HepG2 (cell line): Measurements from ENCODE around the gene ZNF500. TPM values are rescaled to one million over a fixed set of nuclear protein-coding genes. Genes with fewer than 3 reads are reported as not detected.
A peak's percentile ranks its signal among the peaks of the same experiment; 100 is the strongest.

Source experiments
- CSRNP1 ChIP-seq: sonication (generic); formaldehyde crosslinking; IDR thresholded peaks from 2 replicates; pipeline ENCODE4 v1.8.1; 2023; ENCODE audit warnings: mild to moderate bottlenecking, missing genetic modification reagents
- HIC2 ChIP-seq: sonication (generic); formaldehyde crosslinking; IDR thresholded peaks from 2 replicates; pipeline ENCODE4 v1.9.0; 2022; ENCODE audit warnings: low read depth, missing genetic modification reagents
- MED13 ChIP-seq: sonication (generic); formaldehyde crosslinking; IDR thresholded peaks from 2 replicates; pipeline ENCODE4 v1.5.0; 2020; ENCODE audit warnings: missing genetic modification reagents
- MNT ChIP-seq: fragments of 450-650 bp; IDR thresholded peaks from 2 replicates; pipeline ENCODE4 v1.6.1; 2016
- NCOA2 ChIP-seq: sonication (generic); formaldehyde crosslinking; IDR thresholded peaks from 2 replicates; pipeline ENCODE4 v1.8.0; 2022; ENCODE audit warnings: inconsistent platforms
- NRL ChIP-seq: sonication (generic); formaldehyde crosslinking; IDR thresholded peaks from 2 replicates; pipeline ENCODE4 v1.5.0; 2020; ENCODE audit warnings: missing genetic modification reagents, mild to moderate bottlenecking, moderate library complexity, borderline replicate concordance
- PAXIP1 ChIP-seq: sonication (generic); formaldehyde crosslinking; conservative IDR thresholded peaks from 2 replicates; pipeline ENCODE4 v1.4.0; 2020; ENCODE audit warnings: mild to moderate bottlenecking, missing genetic modification reagents, moderate library complexity
- TFAP4 ChIP-seq: sonication (generic); IDR thresholded peaks from 2 replicates; pipeline ENCODE4 v1.6.1; 2016; ENCODE audit warnings: low read depth, borderline replicate concordance
- TFDP1 ChIP-seq: IDR thresholded peaks from 2 replicates; pipeline ENCODE4 v1.6.1; 2016; ENCODE audit warnings: missing compliant biosample characterization, missing genetic modification reagents, borderline replicate concordance
- TFE3 ChIP-seq: IDR thresholded peaks from 2 replicates; pipeline ENCODE4 v1.6.1; 2016
- ZBTB8A ChIP-seq: sonication (generic); formaldehyde crosslinking; IDR thresholded peaks from 2 replicates; pipeline ENCODE4 v1.4.0; 2020; ENCODE audit warnings: mild to moderate bottlenecking, low read depth, missing genetic modification reagents, borderline replicate concordance
- ZNF3 ChIP-seq: IDR thresholded peaks from 2 replicates; pipeline ENCODE4 v1.7.0; 2017; ENCODE audit warnings: inconsistent platforms
- ZNF367 ChIP-seq: sonication (generic); formaldehyde crosslinking; IDR thresholded peaks from 2 replicates; pipeline ENCODE4 v1.4.0; 2020; ENCODE audit warnings: missing genetic modification reagents, borderline replicate concordance
- ZNF879 ChIP-seq: sonication (generic); formaldehyde crosslinking; IDR thresholded peaks from 2 replicates; pipeline ENCODE4 v1.8.1; 2023; ENCODE audit warnings: missing genetic modification reagents
- polyA plus RNA-seq, 8 experiments: library from polyadenylated mRNA; depleted of rRNA in 3 of 8; stranded (reverse) in 7 of 8; unstranded in 1 of 8; fragments of >200 nt; fragmentation: Illumina TruSeq in 4 of 8; extraction: Trizol in 4 of 8; gene quantifications; 2 replicates each; pipeline versions ENCODE4 v1.2.1 to v1.2.3, GENCODE V29; 2011 to 2016; ENCODE audit warnings: low read depth in 4 of 8, missing spikeins in 1 of 8, mixed read lengths in 1 of 8; ENCODE audit not compliant: insufficient read depth in 1 of 8
- total RNA-seq, 5 experiments: library from RNA; depleted of rRNA; stranded (reverse); fragments of >200 nt; fragmentation: Illumina TruSeq; extraction: Trizol; gene quantifications; 2 replicates each; pipeline ENCODE4 v1.2.3, GENCODE V29; 2016; ENCODE audit warnings: low read depth in 1 of 5

Gene ZNF500
- total and polyA plus RNA-seq, 2 of the 13 experiments (the other 11 are each of a cell fraction or from before 2014, with no cell fraction given): 6.1 to 12.2 TPM

- TF ChIP-seq MNT (peak; percentile 41), MED13 (peak; percentile 62; the same call in 1 of the 2 replicates), HIC2 (CRISPR knock-in tag) (no peak), ZNF879 (CRISPR knock-in tag) (no peak), ZNF3 (CRISPR knock-in tag) (0 out of 2 replicates have a peak, but pooled peaks have one; percentile 26), NCOA2 (CRISPR knock-in tag) (peak; percentile 44; the same call in 1 of the 2 replicates), TFAP4 (peak; percentile 42; the same call in 1 of the 2 replicates), CSRNP1 (no peak), PAXIP1 (CRISPR knock-in tag) (peak; percentile 29; the same call in 1 of the 2 replicates), ZBTB8A (no peak), TFDP1 (CRISPR knock-in tag) (no peak; the same call in 1 of the 2 replicates), NRL (CRISPR knock-in tag) (no peak), ZNF367 (CRISPR knock-in tag) (no peak), TFE3 (peak; percentile 66)
These were observed 1.8 kb upstream of the ZNF500 start (continued) for GRCh38 chr16:4768549-4769305.
